H9 (cell line): ENCODE results near the gene LRRC14B. TPM values are rescaled to one million over a fixed set of nuclear protein-coding genes. Genes with fewer than 3 reads are reported as not detected.

Experiments used
- DNase-seq: peaks from one replicate; pipeline ENCODE4 v3.0.0-alpha.2; 2017
- H2AFZ ChIP-seq: one replicate; pipeline ENCODE4 v1.6.1; 2013; ENCODE audit warnings: mild to moderate bottlenecking, low read length, control low read depth, moderate library complexity
- H2AK5ac ChIP-seq: 2 replicates; pipeline ENCODE4 v1.6.1; 2013; ENCODE audit warnings: low read length, control low read depth, mixed read lengths; ENCODE audit not compliant: insufficient read length
- H2BK120ac ChIP-seq: one replicate; pipeline ENCODE4 v1.6.1; 2013; ENCODE audit warnings: low read depth, mild to moderate bottlenecking, low read length, control low read depth, inconsistent platforms; ENCODE audit not compliant: poor library complexity, severe bottlenecking
- H2BK12ac ChIP-seq: 2 replicates; pipeline ENCODE4 v1.6.1; 2013; ENCODE audit warnings: low read length, control low read depth, mixed read lengths, low read depth; ENCODE audit not compliant: insufficient read length
- H2BK15ac ChIP-seq: 2 replicates; pipeline ENCODE4 v1.6.1; 2013; ENCODE audit warnings: low read depth, low read length, control low read depth
- H2BK20ac ChIP-seq: one replicate; pipeline ENCODE4 v1.6.1; 2013; ENCODE audit warnings: low read depth, mild to moderate bottlenecking, low read length, control low read depth, inconsistent platforms; ENCODE audit not compliant: poor library complexity, severe bottlenecking
- H2BK5ac ChIP-seq: 2 replicates; pipeline ENCODE4 v1.6.1; 2013; ENCODE audit warnings: low read length, control low read depth, mixed read lengths; ENCODE audit not compliant: insufficient read length
- H3K14ac ChIP-seq: 2 replicates; pipeline ENCODE4 v1.6.1; 2013; ENCODE audit warnings: low read length, control low read depth; ENCODE audit not compliant: insufficient read depth
- H3K18ac ChIP-seq: 2 replicates; pipeline ENCODE4 v1.6.1; 2013; ENCODE audit warnings: low read depth, mild to moderate bottlenecking, mixed read lengths, low read length, control low read depth; ENCODE audit not compliant: insufficient read length
- H3K23ac ChIP-seq: 2 replicates; pipeline ENCODE4 v1.6.1; 2013; ENCODE audit warnings: low read length, control low read depth, mixed read lengths, low read depth; ENCODE audit not compliant: insufficient read length
- H3K23me2 ChIP-seq: 2 replicates; pipeline ENCODE4 v1.6.1; 2013; ENCODE audit warnings: low read depth, mild to moderate bottlenecking, mixed read lengths, low read length, control low read depth; ENCODE audit not compliant: insufficient read length, poor library complexity, severe bottlenecking
- H3K27ac ChIP-seq: 2 replicates; pipeline ENCODE4 v1.5.1; 2013; ENCODE audit warnings: low read length, control low read depth, mixed read lengths, low read depth; ENCODE audit not compliant: insufficient read length
- H3K27me3 ChIP-seq: 2 replicates; pipeline ENCODE4 v1.6.1; 2013; ENCODE audit warnings: low read length, control low read depth, inconsistent platforms; ENCODE audit not compliant: insufficient read depth
- H3K4ac ChIP-seq: 2 replicates; pipeline ENCODE4 v1.6.1; 2013; ENCODE audit warnings: low read depth, mild to moderate bottlenecking, control low read depth, inconsistent platforms, low read length, moderate library complexity
- H3K4me1 ChIP-seq: 2 replicates; pipeline ENCODE4 v1.6.1; 2013; ENCODE audit warnings: low read length, control low read depth, inconsistent platforms; ENCODE audit not compliant: insufficient read depth
- H3K4me2 ChIP-seq: 2 replicates; pipeline ENCODE4 v1.6.1; 2013; ENCODE audit warnings: low read length, control low read depth, mixed read lengths; ENCODE audit not compliant: insufficient read length, insufficient read depth
- H3K56ac ChIP-seq: 2 replicates; pipeline ENCODE4 v1.6.1; 2013; ENCODE audit warnings: low read depth, mild to moderate bottlenecking, mixed read lengths, low read length, control low read depth; ENCODE audit not compliant: insufficient read length
- H3K79me1 ChIP-seq: 2 replicates; pipeline ENCODE4 v1.6.1; 2013; ENCODE audit warnings: low read depth, mild to moderate bottlenecking, moderate library complexity, low read length, control low read depth, inconsistent platforms; ENCODE audit not compliant: insufficient read depth, poor library complexity, severe bottlenecking
- H3K79me2 ChIP-seq: 2 replicates; pipeline ENCODE4 v1.6.1; 2013; ENCODE audit warnings: low read length, control low read depth, inconsistent platforms; ENCODE audit not compliant: insufficient read depth
- H3K9ac ChIP-seq: 2 replicates; pipeline ENCODE4 v1.6.1; 2013; ENCODE audit warnings: low read length, control low read depth, mixed read lengths; ENCODE audit not compliant: insufficient read length; ENCODE audit errors: extremely low read depth
- H3K9me3 ChIP-seq: one replicate; pipeline ENCODE4 v1.6.1; 2013; ENCODE audit warnings: low read depth, low read length, inconsistent platforms; ENCODE audit not compliant: control insufficient read depth
- H3T11ph ChIP-seq: one replicate; pipeline ENCODE4 v1.6.1; 2013; ENCODE audit warnings: mild to moderate bottlenecking, low read length, control low read depth, inconsistent platforms
- H4K20me1 ChIP-seq: one replicate; pipeline ENCODE4 v1.6.1; 2013; ENCODE audit not compliant: control insufficient read depth, insufficient read length, insufficient read depth
- H4K5ac ChIP-seq: 2 replicates; pipeline ENCODE4 v1.6.1; 2013; ENCODE audit warnings: low read depth, mild to moderate bottlenecking, mixed read lengths, low read length, control low read depth; ENCODE audit not compliant: insufficient read length
- H4K8ac ChIP-seq: replicated peaks from 2 replicates; pipeline ENCODE4 v1.6.1; 2013; ENCODE audit warnings: low read length, control low read depth, mixed read lengths, low read depth; ENCODE audit not compliant: insufficient read length
- H4K91ac ChIP-seq: 2 replicates; pipeline ENCODE4 v1.6.1; 2013; ENCODE audit warnings: low read depth, mild to moderate bottlenecking, moderate library complexity, mixed read lengths, low read length, control low read depth; ENCODE audit not compliant: insufficient read length
- H3K27ac Mint-ChIP-seq, 3 experiments: 2 replicates in 2 of 3; 3 replicates in 1 of 3; pipeline ENCODE4 v1.8.0; 2020 to 2021; ENCODE audit warnings: mixed read lengths in 3 of 3, mild to moderate bottlenecking in 1 of 3, moderate library complexity in 1 of 3
- H3K27me3 Mint-ChIP-seq: 2 replicates; pipeline ENCODE4 v1.8.0; 2021; ENCODE audit warnings: low read depth, mild to moderate bottlenecking, moderate library complexity, mixed read lengths
- H3K36me3 Mint-ChIP-seq, 3 experiments: 2 replicates in 2 of 3; 3 replicates in 1 of 3; pipeline ENCODE4 v1.8.0; 2020 to 2021; ENCODE audit warnings: low read depth in 3 of 3, mixed read lengths in 3 of 3; ENCODE audit not compliant: insufficient read depth in 1 of 3
- H3K4me1 Mint-ChIP-seq, 2 experiments: 2 replicates each; pipeline ENCODE4 v1.8.0; 2020; ENCODE audit warnings: mixed read lengths in 2 of 2
- H3K4me3 Mint-ChIP-seq, 2 experiments: 2 replicates in 1 of 2; 3 replicates in 1 of 2; pipeline ENCODE4 v1.8.0; 2020 to 2021; ENCODE audit warnings: mild to moderate bottlenecking in 2 of 2, mixed read lengths in 2 of 2, moderate library complexity in 1 of 2
- H3K9me3 Mint-ChIP-seq, 2 experiments: 2 replicates in 1 of 2; 3 replicates in 1 of 2; pipeline ENCODE4 v1.8.0; 2020; ENCODE audit warnings: mild to moderate bottlenecking in 2 of 2, mixed read lengths in 2 of 2, moderate library complexity in 1 of 2
- WGBS: extraction: QIAGEN DNeasy Blood & Tissue Kit; methylation state at CpG from one replicate; pipeline ENCODE4 v1.1.7; 2013; ENCODE audit warnings: missing lambda C conversion rate, low lambda C conversion rate, mixed read lengths; ENCODE audit not compliant: insufficient read length; ENCODE audit errors: extremely low coverage; 5-methylcytosine and 5-hydroxymethylcytosine counted together
- total RNA-seq: library from RNA; stranded (reverse); gene quantifications from 2 replicates; pipeline ENCODE4 v1.2.1, GENCODE V29; 2021
- TF ChIP-seq, protein P1 (sequence below): fragments of 200-600 bp; sonication (generic); conservative IDR thresholded peaks from 3 replicates; pipeline ENCODE4 v1.8.0; 2021; ENCODE audit warnings: antibody characterized with exemption, mild to moderate bottlenecking

Gene LRRC14B
- total RNA-seq, 1 experiment from 2014 or later, result not detected

GRCh38 chr5:157126-157715 lies 34.1 kb upstream of the LRRC14B start:
- H3K27ac ChIP-seq, result no peak overlapping the region
- H2BK5ac ChIP-seq, result no peak overlapping the region
- Mint-ChIP-seq H3K27me3 (no peaks in the 10 kb centered on the region; the same call in 1 of the 2 replicates), H3K4me3 (no peak overlapping the region), H3K4me1 (peaks cover 11 to 19% of the 10 kb centered on the region in 2 experiments), H3K36me3 (peaks cover 27 to 91% (median 85%) of the 10 kb centered on the region in 3 experiments; a peak in 6 of 7 replicates), H3K27ac (peak overlapping the region in 1 of 3 experiments; percentile 85; a peak in 2 of 7 replicates), H3K9me3 (no peaks in the 10 kb centered on the region)
- H3K23me2 ChIP-seq, result no peaks in the 10 kb centered on the region
- no peak overlapping the region for H3K4ac ChIP-seq
- H2AK5ac ChIP-seq, result no peak overlapping the region
- no peaks in the 10 kb centered on the region for H4K20me1 ChIP-seq
- WGBS, result no CpG with 5 or more reads among the region's 12 CpGs
- H3K4me1 ChIP-seq, result no peaks in the 10 kb centered on the region
- peak; percentile 15 for DNase-seq
- H2BK12ac ChIP-seq, result no peak overlapping the region
- H3K56ac ChIP-seq, result no peak overlapping the region
- TF ChIP-seq, protein P1, sequence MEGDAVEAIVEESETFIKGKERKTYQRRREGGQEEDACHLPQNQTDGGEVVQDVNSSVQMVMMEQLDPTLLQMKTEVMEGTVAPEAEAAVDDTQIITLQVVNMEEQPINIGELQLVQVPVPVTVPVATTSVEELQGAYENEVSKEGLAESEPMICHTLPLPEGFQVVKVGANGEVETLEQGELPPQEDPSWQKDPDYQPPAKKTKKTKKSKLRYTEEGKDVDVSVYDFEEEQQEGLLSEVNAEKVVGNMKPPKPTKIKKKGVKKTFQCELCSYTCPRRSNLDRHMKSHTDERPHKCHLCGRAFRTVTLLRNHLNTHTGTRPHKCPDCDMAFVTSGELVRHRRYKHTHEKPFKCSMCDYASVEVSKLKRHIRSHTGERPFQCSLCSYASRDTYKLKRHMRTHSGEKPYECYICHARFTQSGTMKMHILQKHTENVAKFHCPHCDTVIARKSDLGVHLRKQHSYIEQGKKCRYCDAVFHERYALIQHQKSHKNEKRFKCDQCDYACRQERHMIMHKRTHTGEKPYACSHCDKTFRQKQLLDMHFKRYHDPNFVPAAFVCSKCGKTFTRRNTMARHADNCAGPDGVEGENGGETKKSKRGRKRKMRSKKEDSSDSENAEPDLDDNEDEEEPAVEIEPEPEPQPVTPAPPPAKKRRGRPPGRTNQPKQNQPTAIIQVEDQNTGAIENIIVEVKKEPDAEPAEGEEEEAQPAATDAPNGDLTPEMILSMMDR, result no peak
- no peak overlapping the region for H2AFZ ChIP-seq
- no peaks in the 10 kb centered on the region for H3K79me2 ChIP-seq
- H3K23ac ChIP-seq, result no peak overlapping the region
- H4K8ac ChIP-seq, result no peak overlapping the region
- no peak overlapping the region for H3K4me2 ChIP-seq
- H3T11ph ChIP-seq, result no peak overlapping the region
- H2BK15ac ChIP-seq, result no peak overlapping the region
- no peak overlapping the region for H4K5ac ChIP-seq
- H4K91ac ChIP-seq, result no peak overlapping the region
- H2BK120ac ChIP-seq, result no peak overlapping the region
- H3K9me3 ChIP-seq, result no peaks in the 10 kb centered on the region
- H3K9ac ChIP-seq, result no peak overlapping the region
- no peak overlapping the region for H3K14ac ChIP-seq
- no peaks in the 10 kb centered on the region for H3K27me3 ChIP-seq
- no peak overlapping the region for H3K18ac ChIP-seq
- no peak overlapping the region for H2BK20ac ChIP-seq
- no peaks in the 10 kb centered on the region for H3K79me1 ChIP-seq
